ENCODE results near the gene HNF4A.

HNF4A gene

DNA sequence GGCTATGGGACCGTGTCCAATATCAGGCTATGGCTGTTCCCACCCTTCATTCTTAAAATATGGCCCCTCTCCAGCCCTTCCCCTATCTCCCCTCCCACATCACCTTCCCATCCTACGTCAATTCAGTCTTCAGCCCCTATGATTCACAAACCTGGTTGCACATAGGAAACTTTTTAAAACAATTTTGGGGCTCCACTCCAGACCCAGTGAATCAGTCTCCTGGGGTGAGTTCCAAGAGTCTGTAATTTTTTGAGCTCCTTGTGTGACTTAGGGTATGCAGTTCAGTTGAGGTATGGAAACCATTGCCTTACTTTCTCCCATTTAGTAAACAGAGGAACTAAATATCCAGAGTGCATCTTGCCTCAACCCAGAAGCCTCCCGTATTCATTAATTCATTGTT lies 5.5 kb downstream of the HNF4A start:
- H3K4me1 Mint-ChIP-seq = no peaks in the 10 kb centered on the region
- no peaks in the 10 kb centered on the region for H3K9me3 Mint-ChIP-seq
- no peak overlapping the region for H3K27ac Mint-ChIP-seq
- no peak overlapping the region for H3K4me3 Mint-ChIP-seq
- ATAC-seq = no peak
- no peaks in the 10 kb centered on the region for H3K27me3 Mint-ChIP-seq
- no peak for DNase-seq

DNA sequence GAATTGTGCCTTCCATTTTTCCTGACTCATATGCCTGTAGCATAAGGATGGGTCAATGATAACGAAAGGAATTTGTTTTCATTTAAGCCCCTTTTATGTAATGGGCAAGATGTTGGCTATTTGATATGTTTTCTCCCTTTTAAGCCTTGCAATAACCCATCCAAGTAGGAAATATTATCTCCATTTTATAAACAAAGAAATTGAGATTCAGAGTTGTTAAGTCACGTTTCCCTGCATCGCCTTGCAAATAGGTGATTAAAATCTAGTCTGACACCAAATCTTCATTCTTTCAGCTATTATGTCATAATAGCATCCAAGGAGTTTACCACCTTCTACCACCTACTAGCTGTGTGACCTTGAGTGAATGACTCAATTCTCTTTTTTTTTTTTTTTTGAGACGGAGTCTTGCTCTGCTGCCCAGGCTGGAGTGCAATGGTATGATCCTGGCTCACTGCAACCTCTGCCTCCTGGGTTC lies 7.0 kb downstream of the HNF4A start:
- Mint-ChIP-seq H3K4me1 (no peaks in the 10 kb centered on the region), H3K9me3 (no peaks in the 10 kb centered on the region), H3K27ac (no peak overlapping the region), H3K4me3 (no peak overlapping the region), H3K27me3 (no peaks in the 10 kb centered on the region)
- DNase-seq (no peak), ATAC-seq (no peak)

DNA sequence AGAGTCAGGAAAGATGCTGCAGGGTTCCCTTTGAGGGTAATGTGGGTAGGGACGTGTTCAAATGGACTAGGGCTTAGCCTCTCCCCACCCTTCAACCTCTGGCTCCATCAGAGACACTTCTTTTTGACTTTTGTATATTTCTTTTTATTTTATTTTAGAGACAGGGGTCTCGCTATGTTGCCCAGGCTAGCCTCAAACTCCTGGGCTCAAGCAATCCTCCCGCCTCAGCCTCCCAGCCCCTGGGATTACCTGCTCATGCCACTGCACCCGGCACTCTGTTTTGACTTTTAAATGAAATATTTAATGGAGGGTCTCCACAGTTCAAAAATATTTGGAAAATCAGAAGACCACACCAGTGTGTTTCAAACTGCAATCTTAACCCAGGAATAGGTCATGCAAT lies 8.6 kb downstream of the HNF4A start:
- no peak for DNase-seq
- H3K4me3 Mint-ChIP-seq = no peak overlapping the region
- no peaks in the 10 kb centered on the region for H3K27me3 Mint-ChIP-seq
- H3K4me1 Mint-ChIP-seq = no peaks in the 10 kb centered on the region
- ATAC-seq = no peak
- no peaks in the 10 kb centered on the region for H3K9me3 Mint-ChIP-seq
- no peak overlapping the region for H3K27ac Mint-ChIP-seq

DNA sequence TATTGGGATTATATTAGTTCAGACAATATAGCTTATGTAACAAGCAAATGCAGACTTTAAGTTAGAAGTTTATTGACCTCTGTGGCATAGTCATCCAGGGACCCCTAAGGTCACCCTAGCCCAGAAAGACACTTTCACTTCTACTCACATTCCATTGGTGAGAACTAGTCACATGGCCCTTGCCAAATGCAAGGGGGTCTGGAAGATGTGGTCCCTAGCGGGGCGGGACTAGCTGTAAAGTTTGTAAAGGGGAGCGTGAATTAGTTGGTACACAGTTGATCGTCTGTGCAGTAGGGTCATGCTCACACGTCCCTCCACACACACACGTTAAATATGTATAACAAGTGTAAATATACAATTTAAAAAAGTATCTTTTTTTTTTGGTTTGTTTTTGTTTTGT lies 9.3 kb downstream of the HNF4A start:
- Mint-ChIP-seq H3K27me3 (no peaks in the 10 kb centered on the region), H3K9me3 (no peaks in the 10 kb centered on the region), H3K4me3 (no peak overlapping the region), H3K4me1 (no peaks in the 10 kb centered on the region), H3K27ac (no peak overlapping the region)
- ATAC-seq = no peak
- DNase-seq = no peak

DNA sequence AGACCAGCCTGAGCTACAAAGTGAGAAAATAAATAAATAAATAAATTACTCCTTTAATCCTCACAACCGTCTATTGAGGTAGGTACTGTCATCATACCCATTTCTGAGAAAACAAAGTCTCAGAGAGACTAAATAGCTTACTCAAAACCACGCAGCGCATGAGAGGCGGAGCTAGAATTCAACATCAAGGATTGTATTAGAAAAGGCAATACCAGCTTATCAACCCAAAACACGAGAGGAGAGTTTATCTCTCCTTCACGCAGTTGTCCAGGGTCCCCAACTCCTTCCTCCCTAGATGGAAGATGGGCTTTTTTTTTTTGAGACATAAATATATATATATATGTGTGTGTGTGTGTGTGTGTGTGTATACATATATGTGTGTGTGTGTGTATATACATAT lies 12.2 kb downstream of the HNF4A start:
- ATAC-seq = no peak
- no peaks in the 10 kb centered on the region for H3K9me3 Mint-ChIP-seq
- no peaks in the 10 kb centered on the region for H3K27me3 Mint-ChIP-seq
- H3K27ac Mint-ChIP-seq = no peak overlapping the region
- DNase-seq = no peak
- H3K4me1 Mint-ChIP-seq = no peaks in the 10 kb centered on the region
- no peak overlapping the region for H3K4me3 Mint-ChIP-seq

DNA sequence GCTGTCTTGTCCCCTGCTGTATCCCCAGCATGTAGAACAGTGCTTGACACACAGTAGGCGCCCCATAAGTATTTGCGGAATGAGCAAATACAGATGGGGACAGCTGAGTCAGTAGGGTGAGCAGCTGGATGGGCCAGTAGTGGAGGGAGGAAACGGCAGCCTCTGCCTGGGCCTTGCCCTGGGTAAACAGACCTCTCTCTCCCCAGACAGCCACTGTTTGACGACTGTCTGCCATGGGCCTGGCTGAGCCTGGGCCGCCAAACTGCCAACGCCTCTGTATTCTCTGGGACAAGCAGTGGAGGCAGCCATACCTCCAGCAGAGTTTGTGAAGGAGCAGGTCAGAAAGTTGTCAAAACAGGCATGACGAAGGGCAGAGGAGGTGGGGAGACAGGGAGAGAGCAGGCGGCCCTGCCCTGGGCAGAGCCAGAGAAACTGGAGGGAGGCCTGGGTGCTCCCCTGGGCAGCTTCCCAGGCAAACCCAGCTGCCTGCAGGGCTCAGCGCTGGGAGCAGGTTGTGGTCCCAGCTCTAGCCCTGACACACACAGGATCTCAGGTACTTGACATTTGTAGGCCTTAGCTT lies 15.2 kb downstream of the HNF4A start:
- no peak overlapping the region for H3K27ac Mint-ChIP-seq
- no peak overlapping the region for H3K4me3 Mint-ChIP-seq
- no peak for DNase-seq
- ATAC-seq = no peak
- no peaks in the 10 kb centered on the region for H3K9me3 Mint-ChIP-seq
- no peaks in the 10 kb centered on the region for H3K4me1 Mint-ChIP-seq
- H3K27me3 Mint-ChIP-seq = peaks cover 8% of the 10 kb centered on the region

DNA sequence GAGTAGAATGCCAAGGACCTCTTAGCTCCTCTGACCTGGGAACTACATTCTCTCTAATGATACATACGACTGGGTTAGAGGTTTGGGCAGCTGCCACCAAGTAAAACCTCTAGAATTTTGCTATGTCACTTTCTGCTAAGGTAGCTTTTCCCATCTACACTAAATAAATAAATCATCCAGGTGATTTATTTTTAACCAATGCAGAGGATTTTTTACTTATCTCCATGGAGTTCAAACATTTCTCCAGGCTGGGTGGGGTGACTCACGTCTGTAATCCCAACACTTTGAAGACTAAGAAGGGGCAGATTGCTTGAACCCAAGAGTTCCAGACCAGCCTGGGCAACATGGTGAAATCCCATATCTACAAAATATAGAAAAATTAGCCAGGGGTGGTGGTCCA lies 27.1 kb downstream of the HNF4A start:
- Mint-ChIP-seq H3K27me3 (no peaks in the 10 kb centered on the region), H3K27ac (no peak overlapping the region), H3K4me3 (no peak overlapping the region), H3K9me3 (no peaks in the 10 kb centered on the region), H3K4me1 (peaks cover 2% of the 10 kb centered on the region)
- ATAC-seq (no peak), DNase-seq (no peak)

DNA sequence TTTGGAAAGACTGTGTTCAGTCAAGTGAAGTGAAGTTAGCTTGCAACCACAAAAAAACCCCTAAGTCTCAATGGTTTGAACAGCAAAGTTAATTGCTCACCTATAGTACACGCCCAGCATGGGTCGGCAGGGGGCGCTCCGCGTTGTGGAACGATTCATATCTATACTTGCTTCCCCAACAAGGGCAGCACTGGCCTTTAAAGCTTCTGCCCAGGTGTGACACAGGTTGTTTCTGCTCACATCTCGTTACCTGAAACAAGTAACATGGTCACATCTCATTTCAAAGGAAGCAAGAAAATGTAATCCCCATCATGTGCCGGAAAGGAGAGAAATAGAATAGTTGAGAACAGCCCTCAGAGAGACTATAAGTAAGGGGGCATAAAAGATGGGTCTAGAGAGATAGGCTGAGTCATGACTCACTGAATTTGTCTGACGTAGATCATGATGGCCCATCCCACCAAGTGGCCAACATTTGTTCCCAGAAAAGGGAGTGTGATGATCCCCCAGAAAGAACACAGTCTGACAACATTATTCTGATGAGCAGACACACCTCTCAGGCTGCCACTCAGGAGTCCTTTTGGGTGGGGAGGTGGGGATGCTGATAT lies 29.0 kb downstream of the HNF4A start:
- H3K4me1 Mint-ChIP-seq = peaks cover 16% of the 10 kb centered on the region
- ATAC-seq = peak; percentile 83
- peak; percentile 79 to 80 for DNase-seq
- H3K27ac Mint-ChIP-seq = no peak overlapping the region
- no peaks in the 10 kb centered on the region for H3K27me3 Mint-ChIP-seq
- H3K4me3 Mint-ChIP-seq = no peak overlapping the region
- H3K9me3 Mint-ChIP-seq = no peaks in the 10 kb centered on the region

DNA sequence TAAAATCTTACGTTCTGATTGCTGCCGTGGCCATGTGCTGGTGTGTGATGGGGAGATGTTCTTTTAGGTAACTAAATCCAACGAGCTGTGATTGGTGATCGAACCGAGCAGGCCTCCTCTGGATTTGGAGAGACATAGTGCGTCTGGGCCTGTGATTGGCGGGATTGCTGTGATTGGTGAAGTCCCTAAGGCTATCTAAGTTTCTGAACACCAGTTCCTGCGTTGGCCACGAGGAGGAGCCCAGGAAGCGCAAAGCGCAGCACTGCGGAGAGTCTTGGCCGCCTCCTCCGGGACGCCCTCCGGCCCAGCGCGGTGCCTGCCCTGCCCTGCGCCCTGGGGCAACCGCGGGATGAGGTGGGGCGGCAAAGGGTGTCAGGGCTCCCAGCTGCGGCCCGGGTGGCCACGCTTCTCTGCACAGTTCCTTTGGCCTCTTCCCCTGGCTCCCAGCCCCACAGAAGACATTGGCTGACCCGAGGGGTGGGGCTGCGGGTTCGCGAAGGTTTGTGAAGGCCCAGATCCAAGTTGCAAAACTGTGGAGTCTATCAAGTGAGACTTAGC lies 33.0 kb downstream of the HNF4A start:
- Mint-ChIP-seq H3K27me3 (no peaks in the 10 kb centered on the region), H3K9me3 (no peaks in the 10 kb centered on the region), H3K4me3 (peak overlapping the region; percentile 61 to 63), H3K27ac (no peak overlapping the region), H3K4me1 (peaks cover 16% of the 10 kb centered on the region)
- ATAC-seq (peak; percentile 92), DNase-seq (peak; percentile 64 to 75)

DNA sequence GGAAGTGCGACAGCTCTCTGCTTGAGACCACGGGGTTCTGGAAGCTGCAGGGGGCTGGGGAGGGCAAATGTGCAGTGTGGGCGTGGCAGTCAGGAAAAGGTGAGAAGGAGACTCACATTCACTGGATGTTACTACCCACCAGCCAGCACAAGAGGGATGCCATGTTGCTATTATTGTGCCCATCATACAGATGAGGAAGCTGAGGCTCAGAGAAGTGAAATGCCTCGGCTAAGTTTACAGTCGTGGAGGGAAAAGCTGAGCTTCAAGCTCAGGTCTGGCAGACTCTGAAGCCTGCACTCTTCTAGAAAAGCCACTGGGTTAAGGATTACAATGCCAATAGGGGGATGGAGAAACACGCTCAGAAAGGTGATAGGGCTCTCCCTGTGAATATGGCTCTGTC lies 34.4 kb downstream of the HNF4A start:
- ATAC-seq = no peak
- no peak for DNase-seq
- H3K27ac Mint-ChIP-seq = no peak overlapping the region
- H3K27me3 Mint-ChIP-seq = no peaks in the 10 kb centered on the region
- no peaks in the 10 kb centered on the region for H3K9me3 Mint-ChIP-seq
- no peak overlapping the region for H3K4me3 Mint-ChIP-seq
- peaks cover 16% of the 10 kb centered on the region for H3K4me1 Mint-ChIP-seq

DNA sequence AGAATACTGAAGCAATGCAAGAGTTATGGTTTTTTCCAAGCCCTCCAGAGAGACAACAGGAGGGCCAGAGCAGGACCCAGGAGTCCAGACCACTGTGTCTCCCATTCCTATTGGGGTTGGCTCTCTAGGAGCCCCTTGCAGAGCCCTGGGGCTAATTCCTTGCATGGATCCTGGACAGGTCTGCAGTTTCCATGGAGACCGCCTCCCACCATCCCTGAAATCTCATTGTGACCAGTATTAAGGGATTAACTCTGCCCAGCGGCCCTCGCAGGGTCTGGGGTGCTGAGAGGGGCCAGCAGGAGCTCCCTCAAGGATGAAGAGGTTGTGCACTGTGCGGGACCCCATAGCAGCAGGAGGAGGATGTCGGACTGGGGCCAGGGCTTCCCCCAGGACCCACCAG lies 34.8 kb downstream of the HNF4A start:
- Mint-ChIP-seq H3K9me3 (no peaks in the 10 kb centered on the region), H3K4me1 (peaks cover 16% of the 10 kb centered on the region), H3K27ac (peak overlapping the region in 1 of 2 donors; percentile 54), H3K4me3 (no peak overlapping the region), H3K27me3 (no peaks in the 10 kb centered on the region)
- no peak for DNase-seq
- ATAC-seq = no peak

DNA sequence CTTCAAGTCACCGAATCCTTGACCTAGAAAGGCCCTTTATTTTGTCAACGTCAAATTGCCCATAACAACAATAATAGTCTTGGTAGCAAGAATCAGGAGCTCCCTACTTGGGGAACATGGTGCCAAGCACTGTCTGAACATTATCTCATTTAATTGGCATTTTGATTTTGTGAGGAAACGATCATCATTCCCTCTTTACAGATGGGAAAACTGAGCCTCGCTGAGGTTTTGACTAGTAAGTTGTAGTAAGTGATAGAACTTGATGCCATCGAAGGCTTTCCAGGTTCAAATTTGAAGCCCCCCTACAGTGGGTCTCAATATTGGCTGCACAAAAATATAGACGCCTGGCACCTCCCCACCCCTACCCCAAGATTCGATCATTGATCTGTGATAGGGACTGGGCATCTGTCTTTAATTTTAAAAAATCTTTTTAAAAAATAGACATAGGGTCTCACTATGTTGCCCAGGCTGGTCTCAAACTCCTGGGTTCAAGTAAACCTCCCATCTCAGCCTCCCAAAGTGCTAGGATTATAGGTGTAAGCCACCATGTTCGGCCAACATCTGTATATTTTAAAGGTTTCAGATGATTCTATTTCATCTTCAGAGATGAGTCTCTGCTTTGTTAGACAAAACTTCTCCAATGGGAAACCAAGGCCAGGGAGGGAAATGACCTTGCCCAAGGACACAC lies 36.7 kb downstream of the HNF4A start:
- H3K27ac Mint-ChIP-seq = no peak overlapping the region
- no peaks in the 10 kb centered on the region for H3K27me3 Mint-ChIP-seq
- DNase-seq (no peak), ATAC-seq (no peak)
- no peaks in the 10 kb centered on the region for H3K9me3 Mint-ChIP-seq
- H3K4me3 Mint-ChIP-seq = no peak overlapping the region
- H3K4me1 Mint-ChIP-seq = peaks cover 16% of the 10 kb centered on the region

DNA sequence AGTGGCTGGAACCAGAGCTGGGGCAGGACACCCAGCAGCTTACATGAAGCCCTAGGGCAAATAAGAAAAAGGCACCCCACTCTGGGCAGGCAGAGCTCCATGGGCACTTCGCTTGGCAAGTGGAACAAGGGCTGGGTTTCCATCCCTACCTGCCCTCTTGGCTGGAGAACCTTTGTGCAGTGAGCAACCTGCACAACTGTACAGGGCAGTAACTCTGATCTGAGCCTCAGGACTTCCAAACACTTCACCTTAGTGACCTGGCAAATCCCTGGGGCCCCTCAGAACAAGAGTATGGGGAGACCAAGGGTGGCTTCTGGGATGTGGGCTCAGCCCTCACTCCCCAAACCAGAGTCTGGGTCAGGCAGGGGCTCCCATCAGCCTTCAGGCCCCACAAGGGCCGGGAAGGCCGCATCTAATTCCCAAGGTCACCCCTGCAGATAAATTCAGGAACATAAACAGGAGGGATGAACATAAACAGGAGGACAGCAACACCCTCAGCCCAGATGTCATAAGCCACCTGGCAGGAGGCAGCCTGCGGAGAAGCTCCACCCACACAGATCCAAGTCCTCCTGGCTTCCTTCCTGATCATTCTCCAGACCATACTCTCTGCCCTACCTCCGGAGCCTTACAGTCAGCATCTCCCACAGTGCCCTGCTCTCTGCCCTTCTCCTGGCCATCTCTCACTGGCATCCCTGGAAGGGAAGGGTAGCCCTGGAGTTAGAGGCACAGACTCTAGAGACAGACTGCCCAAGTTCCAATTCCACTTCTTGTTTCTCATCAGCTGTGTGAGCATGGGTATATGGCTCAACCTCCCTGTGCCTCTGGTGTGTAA lies 37.5 kb downstream of the HNF4A start:
- Mint-ChIP-seq H3K4me3 (no peak overlapping the region), H3K4me1 (peaks cover 10% of the 10 kb centered on the region), H3K9me3 (no peaks in the 10 kb centered on the region), H3K27me3 (no peaks in the 10 kb centered on the region), H3K27ac (peak overlapping the region in 1 of 2 donors; percentile 83)
- no peak for ATAC-seq
- no peak for DNase-seq

DNA sequence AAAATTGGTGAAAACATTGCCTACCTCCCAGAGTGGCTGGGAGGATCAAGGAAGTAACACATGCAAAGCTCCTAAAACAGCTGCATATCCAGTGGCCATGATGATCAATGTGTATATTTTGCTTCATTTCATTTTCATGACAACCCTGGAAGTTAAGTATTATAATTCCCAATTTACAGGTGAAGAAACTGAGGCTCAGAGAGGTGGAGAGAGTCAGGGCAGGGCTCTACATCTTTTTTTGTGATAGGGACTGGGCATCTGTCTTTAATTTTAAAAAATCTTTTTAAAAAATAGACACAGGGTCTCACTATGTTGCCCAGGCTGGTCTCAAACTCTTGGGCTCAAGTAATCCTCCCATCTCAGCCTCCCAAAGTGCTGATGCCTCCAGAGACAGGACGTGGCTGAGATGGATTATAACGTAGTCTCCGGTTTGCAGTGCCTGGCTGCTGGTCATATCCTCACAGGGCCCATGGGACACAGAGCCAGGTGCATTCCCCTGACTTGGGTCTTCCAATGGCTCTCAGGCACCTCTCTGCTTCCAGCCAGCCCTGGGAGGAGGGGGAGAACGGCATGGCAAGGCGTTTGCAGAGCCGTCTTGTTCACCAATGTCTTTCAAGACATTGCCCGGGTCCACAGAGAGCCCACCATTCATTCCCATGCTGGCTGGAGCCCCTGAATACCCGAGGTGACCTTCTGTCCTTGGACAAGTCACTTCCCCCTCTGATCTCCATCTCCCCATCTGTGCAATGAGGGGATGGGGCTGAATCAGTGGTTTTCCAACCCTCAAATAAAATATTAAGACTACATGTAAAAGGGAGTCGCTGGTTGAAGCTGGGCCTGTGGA lies 38.3 kb downstream of the HNF4A start:
- no peak for ATAC-seq
- Mint-ChIP-seq H3K4me3 (no peak overlapping the region), H3K9me3 (no peaks in the 10 kb centered on the region), H3K27me3 (no peaks in the 10 kb centered on the region), H3K4me1 (peaks cover 2% of the 10 kb centered on the region), H3K27ac (no peak overlapping the region)
- no peak for DNase-seq

DNA sequence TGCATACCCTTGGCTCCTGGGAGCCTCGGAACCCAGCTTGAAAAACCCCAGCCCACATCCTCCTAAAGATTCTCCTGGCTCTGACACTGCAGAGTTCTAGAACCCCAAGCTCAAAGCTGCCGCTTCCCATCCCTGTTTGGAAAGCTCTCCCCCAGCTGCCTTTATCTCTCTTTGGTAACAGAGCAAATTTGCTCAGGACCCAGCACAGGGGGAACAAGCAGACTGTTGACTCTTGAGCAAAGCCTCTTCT lies 38.9 kb downstream of the HNF4A start:
- H3K27ac Mint-ChIP-seq = no peak overlapping the region
- no peaks in the 10 kb centered on the region for H3K9me3 Mint-ChIP-seq
- no peak overlapping the region for H3K4me3 Mint-ChIP-seq
- no peak for DNase-seq
- no peaks in the 10 kb centered on the region for H3K4me1 Mint-ChIP-seq
- ATAC-seq = no peak
- H3K27me3 Mint-ChIP-seq = no peaks in the 10 kb centered on the region

Data from stimulated activated naive CD8-positive, alpha-beta T cell treated with anti-CD3 and anti-CD28 coated beads, Interleukin-15, amount 100 ng/mL, for 72 hours (primary cell).